A549 (cell line): ENCODE measurements around the gene MYO10.

Source experiments
- CTCF ChIP-seq: fragments of >200 bp; sonication (Bioruptor Twin); formaldehyde crosslinking; IDR thresholded peaks from 3 replicates; pipeline ENCODE4 v1.5.1; 2016
- EP300 ChIP-seq, 2 experiments: fragments of >200 bp; sonication (Bioruptor Twin); formaldehyde crosslinking; IDR thresholded peaks; 2 replicates in 1 of 2; 3 replicates in 1 of 2; pipeline ENCODE4 v1.6.1; 2016 to 2017
- MAX ChIP-seq: IDR thresholded peaks from 2 replicates; pipeline ENCODE4 v1.6.1; 2012

GRCh38 chr5:16884595-16884994 is 51.5 kb downstream of the MYO10 start:
- no peak for TF ChIP-seq CTCF
- no peak for TF ChIP-seq MAX
- no peak for TF ChIP-seq EP300 (IDR thresholded peaks at IDR 0.05)
